CD4-positive, alpha-beta memory T cell (primary cell): Measurements from ENCODE around the gene POLR2C. TPM values are rescaled to one million over a fixed set of nuclear protein-coding genes. Genes with fewer than 3 reads are reported as not detected.

Source experiments
- CTCF ChIA-PET: fragments of 350-600 bp; sonication (Branson Sonifier 250); formaldehyde crosslinking; loops from one replicate; lab custom pipeline; 2021; ENCODE audit warnings: inconsistent platforms; ENCODE audit not compliant: partially characterized antibody; lab: Charles Lee
- POLR2A ChIA-PET: fragments of 350-600 bp; sonication (Branson Sonifier 250); formaldehyde crosslinking; loops from one replicate; lab custom pipeline; 2021; ENCODE audit not compliant: partially characterized antibody; lab: Charles Lee
- DNase-seq, 5 donors: peaks; one replicate each; pipeline versions ENCODE4 v3.0.0 to v3.0.0-alpha.2; 2020 to 2022; ENCODE audit warnings: mixed read lengths in 1 of 5
- H3K27ac ChIP-seq: one replicate; pipeline ENCODE4 v1.7.0; 2013; ENCODE audit warnings: low read depth, low read length
- H3K27me3 ChIP-seq: 2 replicates; pipeline ENCODE4 v1.7.0; 2013; ENCODE audit warnings: mild to moderate bottlenecking, low read length, moderate library complexity; ENCODE audit not compliant: insufficient read depth
- H3K36me3 ChIP-seq: 2 replicates; pipeline ENCODE4 v1.7.0; 2013; ENCODE audit warnings: mild to moderate bottlenecking, low read length, moderate library complexity; ENCODE audit not compliant: insufficient read depth
- H3K4me1 ChIP-seq: 2 replicates; pipeline ENCODE4 v1.7.0; 2013; ENCODE audit warnings: mild to moderate bottlenecking, low read length, moderate library complexity; ENCODE audit not compliant: insufficient read depth
- H3K4me3 ChIP-seq, 2 donors: one replicate each; pipeline ENCODE4 v1.7.0; 2013; ENCODE audit warnings: low read length in 2 of 2, mild to moderate bottlenecking in 1 of 2
- H3K9me3 ChIP-seq, 2 donors: one replicate each; pipeline ENCODE4 v1.7.0; 2013; ENCODE audit warnings: low read length in 2 of 2, control low read depth in 1 of 2; ENCODE audit not compliant: control insufficient read depth in 1 of 2
- H3K27ac Mint-ChIP-seq, 7 donors: one replicate each; pipeline ENCODE4 v1.8.0; 2020 to 2021; ENCODE audit warnings: mixed read lengths in 7 of 7, mild to moderate bottlenecking in 6 of 7, inconsistent platforms in 3 of 7, moderate library complexity in 3 of 7
- H3K27me3 Mint-ChIP-seq, 2 donors: one replicate each; pipeline ENCODE4 v1.8.0; 2020 to 2021; ENCODE audit warnings: mixed read lengths in 2 of 2
- H3K36me3 Mint-ChIP-seq, 2 donors: one replicate each; pipeline ENCODE4 v1.8.0; 2020 to 2021; ENCODE audit warnings: mixed read lengths in 2 of 2, inconsistent platforms in 1 of 2, mild to moderate bottlenecking in 1 of 2
- H3K4me1 Mint-ChIP-seq, 4 donors: one replicate each; pipeline ENCODE4 v1.8.0; 2020 to 2021; ENCODE audit warnings: mixed read lengths in 4 of 4, mild to moderate bottlenecking in 1 of 4
- H3K4me3 Mint-ChIP-seq, 8 donors: one replicate each; pipeline ENCODE4 v1.8.0; 2020 to 2021; ENCODE audit warnings: mixed read lengths in 8 of 8, mild to moderate bottlenecking in 7 of 8, moderate library complexity in 6 of 8, inconsistent platforms in 3 of 8
- H3K9me3 Mint-ChIP-seq, 8 donors: one replicate each; pipeline ENCODE4 v1.8.0; 2020 to 2021; ENCODE audit warnings: mixed read lengths in 8 of 8, mild to moderate bottlenecking in 5 of 8, inconsistent platforms in 3 of 8, moderate library complexity in 1 of 8
- intact Hi-C: fragments of 100-400 bp; cut with micrococcal nuclease; formaldehyde crosslinking; loops from one replicate; pipeline ENCODE4 v1.15.1; 2023
- polyA plus RNA-seq, 2 donors: library from polyadenylated mRNA; unstranded; fragments of 300-500 nt; fragmentation: Illumina TruSeq; gene quantifications; one replicate each; pipeline ENCODE4 v1.2.3, GENCODE V29; 2021
- total RNA-seq, 2 experiments: library from RNA; stranded (reverse); gene quantifications; one replicate each; pipeline ENCODE4 v1.2.3, GENCODE V29; 2021

The POLR2C gene
- total and polyA plus RNA-seq, 4 experiments from 2014 or later = 35.7 to 78.1 (median 64.8) TPM

DNA sequence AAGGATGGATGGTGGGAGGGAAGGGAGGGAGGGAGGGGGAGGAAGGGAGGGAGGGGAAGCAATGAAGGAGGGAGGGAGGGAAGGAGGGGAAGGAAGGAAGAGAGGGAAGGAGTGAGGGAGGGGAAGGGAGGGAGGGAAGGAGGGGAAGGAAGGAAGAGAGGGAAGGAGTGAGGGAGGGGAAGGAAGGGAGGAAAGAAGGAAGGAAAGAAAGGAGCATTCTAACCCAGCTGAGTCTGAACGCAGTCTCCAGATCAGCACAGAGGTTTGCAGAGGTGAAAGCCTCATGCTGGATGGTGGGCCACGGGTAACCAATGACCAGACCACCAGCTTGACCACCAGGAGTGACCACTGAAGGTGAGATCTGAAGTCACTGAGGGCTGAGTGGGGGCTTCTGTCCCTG is 39.3 kb upstream of the POLR2C start:
- H3K4me1 Mint-ChIP-seq = peaks cover 2 to 14% (median 7%) of the 10 kb centered on the region in 4 donors
- no peak overlapping the region for H3K4me3 Mint-ChIP-seq
- peaks cover 3% of the 10 kb centered on the region for H3K4me1 ChIP-seq
- no peaks in the 10 kb centered on the region for H3K27me3 Mint-ChIP-seq
- peaks cover 11 to 12% of the 10 kb centered on the region in 2 donors for H3K36me3 Mint-ChIP-seq
- POLR2A ChIA-PET = interaction anchor here (0.8 kb wide), 1 partner anchor 97 kb away, joined by 3 read pairs; no protein-coding TSS in a partner anchor
- DNase-seq = no peak
- H3K27me3 ChIP-seq = no peaks in the 10 kb centered on the region
- H3K9me3 Mint-ChIP-seq = peaks cover 0 to 4% (median 0%) of the 10 kb centered on the region in 8 donors
- no peak overlapping the region for H3K4me3 ChIP-seq
- peaks cover 2% of the 10 kb centered on the region for H3K36me3 ChIP-seq
- H3K27ac Mint-ChIP-seq = no peak overlapping the region
- intact Hi-C loops = no loop called here
- H3K9me3 ChIP-seq = no peaks in the 10 kb centered on the region
- CTCF ChIA-PET = no interaction called here
- no peak overlapping the region for H3K27ac ChIP-seq

DNA sequence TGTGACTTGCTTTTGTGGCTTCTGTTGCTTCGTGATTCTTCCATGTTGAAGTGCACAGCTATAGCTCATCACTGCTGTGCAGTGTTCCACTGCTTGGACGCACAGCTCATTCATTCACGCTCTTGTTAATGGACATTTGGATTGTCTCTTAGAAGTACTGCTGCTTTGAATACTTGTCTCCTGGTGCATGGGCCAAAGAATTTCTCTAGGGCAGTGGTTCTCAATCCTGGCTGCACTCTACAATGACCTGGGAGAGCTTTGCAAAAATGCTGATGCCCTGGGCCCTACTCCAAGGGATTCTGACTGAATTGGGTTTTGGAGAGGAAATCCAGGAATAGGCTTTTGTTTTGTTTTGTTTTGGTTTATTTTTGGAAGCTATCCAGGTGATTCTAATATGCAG is 37.9 kb upstream of the POLR2C start:
- ChIA-PET CTCF (interaction anchor here (0.6 to 1.2 kb wide), 2 partner anchors 9 to 737 kb away, joined by 3 read pairs; no protein-coding TSS in a partner anchor), POLR2A (no interaction called here)
- Histone ChIP-seq H3K4me1 (no peaks in the 10 kb centered on the region), H3K9me3 (no peaks in the 10 kb centered on the region), H3K4me3 (no peak overlapping the region), H3K27ac (no peak overlapping the region), H3K36me3 (peaks cover 13% of the 10 kb centered on the region), H3K27me3 (no peaks in the 10 kb centered on the region)
- Mint-ChIP-seq H3K4me3 (no peak overlapping the region), H3K36me3 (peaks cover 21% of the 10 kb centered on the region in 2 donors), H3K9me3 (peaks cover 0 to 4% (median 0%) of the 10 kb centered on the region in 8 donors), H3K4me1 (peaks cover 0 to 6% (median 2%) of the 10 kb centered on the region in 4 donors), H3K27ac (no peak overlapping the region), H3K27me3 (no peaks in the 10 kb centered on the region)
- intact Hi-C loops = no loop called here
- no peak for DNase-seq

DNA sequence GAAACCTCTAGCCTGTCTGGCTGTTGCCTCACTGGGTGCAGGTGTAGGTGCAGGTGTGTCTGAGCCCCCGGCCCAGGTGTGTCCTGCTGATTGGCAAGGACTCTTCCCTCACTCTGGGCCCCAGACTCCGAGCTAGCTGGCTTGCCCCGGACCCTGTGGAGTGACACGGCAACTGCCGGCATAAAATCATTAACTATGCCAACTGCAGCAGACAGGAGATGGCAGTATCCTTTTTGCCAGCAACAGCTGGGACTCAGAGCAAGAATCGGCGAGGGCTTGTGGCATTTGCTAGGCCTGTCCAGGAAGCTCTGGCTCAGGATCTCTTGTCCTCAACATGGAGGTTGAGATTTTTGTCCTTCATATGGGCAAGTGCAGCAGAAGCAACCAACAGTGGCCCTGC is 36.1 kb upstream of the POLR2C start:
- Mint-ChIP-seq H3K4me1 (peaks cover 0 to 6% (median 2%) of the 10 kb centered on the region in 4 donors), H3K9me3 (peaks cover 0 to 2% (median 0%) of the 10 kb centered on the region in 8 donors), H3K36me3 (peaks cover 37 to 39% of the 10 kb centered on the region in 2 donors), H3K27me3 (no peaks in the 10 kb centered on the region), H3K4me3 (no peak overlapping the region), H3K27ac (no peak overlapping the region)
- CTCF ChIA-PET = interaction anchor here (1.8 kb wide), 1 partner anchor 9 kb away, joined by 7 read pairs; no protein-coding TSS in a partner anchor
- intact Hi-C loops = no loop called here
- H3K36me3 ChIP-seq = peaks cover 29% of the 10 kb centered on the region
- H3K27me3 ChIP-seq = no peaks in the 10 kb centered on the region
- no peak for DNase-seq
- no peaks in the 10 kb centered on the region for H3K4me1 ChIP-seq
- H3K9me3 ChIP-seq = no peaks in the 10 kb centered on the region
- POLR2A ChIA-PET = interaction anchor here (1.3 kb wide), 1 partner anchor 21 kb away, joined by 3 read pairs; the partner anchor contains the start of genes CIAPIN1 and COQ9
- H3K4me3 ChIP-seq = no peak overlapping the region
- no peak overlapping the region for H3K27ac ChIP-seq

DNA sequence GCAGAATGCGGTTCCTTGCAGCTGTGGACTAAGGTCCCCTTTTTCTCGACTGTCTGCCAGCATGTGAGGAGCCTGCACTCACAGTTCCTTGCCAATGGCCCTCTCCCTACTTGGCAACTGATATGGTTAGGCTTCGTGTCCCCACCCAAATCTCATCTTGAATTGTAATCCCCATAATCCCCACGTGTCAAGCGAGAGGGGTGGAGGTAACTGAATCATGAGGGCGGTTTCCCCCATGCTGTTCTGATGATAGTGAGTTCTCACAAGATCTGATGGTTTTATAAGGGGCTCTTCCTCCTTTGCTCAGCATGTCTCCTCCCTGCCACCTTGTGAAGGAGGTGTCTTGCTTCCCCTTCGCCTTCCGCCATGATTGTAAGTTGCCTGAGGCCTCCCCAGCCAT is 35.2 kb upstream of the POLR2C start:
- Histone ChIP-seq H3K4me1 (no peaks in the 10 kb centered on the region), H3K27ac (no peak overlapping the region), H3K36me3 (peaks cover 34% of the 10 kb centered on the region), H3K4me3 (no peak overlapping the region), H3K9me3 (no peaks in the 10 kb centered on the region), H3K27me3 (no peaks in the 10 kb centered on the region)
- Mint-ChIP-seq H3K27me3 (no peaks in the 10 kb centered on the region), H3K9me3 (peaks cover 0 to 1% (median 0%) of the 10 kb centered on the region in 8 donors), H3K4me1 (peaks cover 0 to 3% (median under 1%) of the 10 kb centered on the region in 4 donors), H3K4me3 (no peak overlapping the region), H3K27ac (no peak overlapping the region), H3K36me3 (peaks cover 42 to 43% of the 10 kb centered on the region in 2 donors)
- intact Hi-C loops = no loop called here
- CTCF ChIA-PET = interaction anchor here (1.8 kb wide), 1 partner anchor 10 kb away, joined by 7 read pairs; no protein-coding TSS in a partner anchor
- DNase-seq = no peak
- POLR2A ChIA-PET = no interaction called here

DNA sequence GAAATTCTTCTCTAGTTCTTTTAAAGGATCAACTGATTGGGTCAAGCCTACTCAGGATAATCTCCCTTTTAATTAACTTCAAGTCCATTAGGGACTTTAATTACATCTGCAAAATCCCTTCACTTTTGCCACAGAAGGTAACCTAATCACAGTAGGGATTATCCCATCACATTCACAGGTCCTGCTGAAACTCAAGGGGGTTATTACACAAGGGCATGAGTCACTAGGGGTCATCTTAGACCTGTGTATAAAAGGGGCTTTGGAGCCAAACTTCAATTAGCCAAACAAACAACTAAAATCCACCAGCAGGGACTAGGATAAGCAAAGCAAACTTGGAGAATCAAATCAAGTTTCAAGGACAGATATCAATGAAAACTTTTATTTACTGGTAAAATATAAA is 34.7 kb upstream of the POLR2C start:
- CTCF ChIA-PET = no interaction called here
- no peak overlapping the region for H3K4me3 Mint-ChIP-seq
- Histone ChIP-seq H3K36me3 (peaks cover 39% of the 10 kb centered on the region), H3K27me3 (no peaks in the 10 kb centered on the region), H3K4me3 (no peak overlapping the region), H3K4me1 (no peaks in the 10 kb centered on the region), H3K9me3 (no peaks in the 10 kb centered on the region), H3K27ac (no peak overlapping the region)
- H3K9me3 Mint-ChIP-seq = no peaks in the 10 kb centered on the region
- POLR2A ChIA-PET = no interaction called here
- H3K27me3 Mint-ChIP-seq = no peaks in the 10 kb centered on the region
- DNase-seq = no peak
- H3K4me1 Mint-ChIP-seq = no peaks in the 10 kb centered on the region
- intact Hi-C loops = no loop called here
- H3K36me3 Mint-ChIP-seq = peaks cover 43 to 47% of the 10 kb centered on the region in 2 donors
- H3K27ac Mint-ChIP-seq = no peak overlapping the region

DNA sequence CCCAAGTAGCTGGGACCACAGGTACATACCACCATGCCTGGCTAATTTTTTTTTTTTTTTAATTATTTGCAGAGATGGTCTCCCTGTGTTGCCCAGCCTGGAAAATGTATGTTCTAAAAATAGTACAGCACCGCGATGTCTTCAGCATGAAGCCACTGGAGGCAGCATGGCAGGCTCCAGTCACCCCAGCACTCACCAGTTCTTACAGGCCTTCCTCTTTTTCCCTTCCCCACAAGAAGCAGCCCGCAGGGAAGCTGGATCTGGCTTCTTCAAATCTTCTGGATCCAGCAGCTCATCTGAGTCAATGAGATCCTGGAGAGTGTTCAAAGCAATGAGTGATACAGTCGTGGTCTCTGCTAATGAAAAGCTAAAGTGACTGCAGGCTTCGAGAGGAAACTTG is 31.5 kb upstream of the POLR2C start:
- no peak for DNase-seq
- Mint-ChIP-seq H3K27ac (no peak overlapping the region), H3K4me3 (no peak overlapping the region), H3K27me3 (no peaks in the 10 kb centered on the region), H3K36me3 (peaks cover 66 to 78% of the 10 kb centered on the region in 2 donors), H3K9me3 (no peaks in the 10 kb centered on the region), H3K4me1 (peaks cover 0 to 3% (median 1%) of the 10 kb centered on the region in 4 donors)
- no peaks in the 10 kb centered on the region for H3K4me1 ChIP-seq
- ChIA-PET CTCF (interaction anchor here (2.1 kb wide), 1 partner anchor 13 kb away, joined by 16 read pairs; no protein-coding TSS in a partner anchor), POLR2A (no interaction called here)
- H3K27me3 ChIP-seq = no peaks in the 10 kb centered on the region
- H3K27ac ChIP-seq = no peak overlapping the region
- peaks cover 61% of the 10 kb centered on the region for H3K36me3 ChIP-seq
- intact Hi-C loops = no loop called here
- no peaks in the 10 kb centered on the region for H3K9me3 ChIP-seq
- no peak overlapping the region for H3K4me3 ChIP-seq

DNA sequence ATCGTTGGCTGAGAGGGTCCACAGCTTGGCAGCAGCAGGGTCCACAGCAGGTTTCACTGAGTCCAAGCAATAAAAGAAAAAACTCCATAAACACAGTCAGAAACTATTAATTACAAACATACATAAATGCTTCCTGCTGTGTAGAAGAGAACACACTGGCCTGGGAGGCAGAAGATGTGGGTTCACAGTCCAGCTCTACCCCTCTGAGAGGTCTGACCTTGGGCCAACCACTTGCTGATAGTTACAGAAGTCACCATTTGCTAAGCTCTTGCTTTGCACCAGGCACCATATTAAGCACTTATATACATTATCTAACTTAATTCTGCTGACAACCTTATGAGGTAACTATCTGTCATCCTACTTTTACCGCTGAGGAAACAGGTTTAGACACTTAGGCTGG is 30.0 kb upstream of the POLR2C start:
- Mint-ChIP-seq H3K36me3 (peaks cover 60 to 80% of the 10 kb centered on the region in 2 donors), H3K4me3 (no peak overlapping the region), H3K9me3 (no peaks in the 10 kb centered on the region), H3K27me3 (no peaks in the 10 kb centered on the region), H3K4me1 (peaks cover 0 to 3% (median 1%) of the 10 kb centered on the region in 4 donors), H3K27ac (no peak overlapping the region)
- Histone ChIP-seq H3K4me1 (no peaks in the 10 kb centered on the region), H3K36me3 (peaks cover 61% of the 10 kb centered on the region), H3K4me3 (no peak overlapping the region), H3K27me3 (no peaks in the 10 kb centered on the region), H3K9me3 (no peaks in the 10 kb centered on the region), H3K27ac (no peak overlapping the region)
- no peak for DNase-seq
- POLR2A ChIA-PET = no interaction called here
- CTCF ChIA-PET = interaction anchor here (1.5 to 2.5 kb wide), 2 partner anchors 14 kb away, joined by 3 to 22 read pairs; no protein-coding TSS in a partner anchor
- intact Hi-C loops = no loop called here
